GM11168 (cell line): ENCODE data around the gene SUPT3H.
"Not testable (repeated sequence)": the region's sequence is repeated elsewhere in the genome, so short reads cannot be mapped to it uniquely, and the experiment has no call there.

Experiments used
- in situ Hi-C: fragments of 300-500 bp; cut with MboI; formaldehyde crosslinking; loops from one replicate; pipeline ENCODE4 v1.12.0; 2022; ENCODE audit warnings: low sequenced_read_pairs; ENCODE audit not compliant: unreplicated experiment

The SUPT3H gene

DNA sequence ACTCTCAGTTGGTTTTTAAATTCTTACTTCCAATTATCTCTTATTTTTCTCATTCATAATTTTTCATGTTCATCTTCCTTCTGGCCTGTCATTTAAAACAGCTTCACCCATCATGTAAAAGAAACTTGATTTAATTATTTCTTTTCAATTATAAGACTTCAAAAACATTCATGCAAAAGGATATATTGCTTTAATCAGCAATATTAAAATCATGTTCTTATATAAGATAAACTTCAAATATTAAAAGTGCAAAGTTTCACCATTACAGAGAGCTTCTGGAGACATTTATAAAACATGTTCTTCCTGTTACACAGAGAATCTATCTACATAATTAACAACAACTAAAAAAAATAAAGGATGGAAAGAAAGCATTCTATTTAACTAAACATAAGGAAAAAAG lies 446.3 kb downstream of the SUPT3H start:
- in situ Hi-C loops: no loop called here

DNA sequence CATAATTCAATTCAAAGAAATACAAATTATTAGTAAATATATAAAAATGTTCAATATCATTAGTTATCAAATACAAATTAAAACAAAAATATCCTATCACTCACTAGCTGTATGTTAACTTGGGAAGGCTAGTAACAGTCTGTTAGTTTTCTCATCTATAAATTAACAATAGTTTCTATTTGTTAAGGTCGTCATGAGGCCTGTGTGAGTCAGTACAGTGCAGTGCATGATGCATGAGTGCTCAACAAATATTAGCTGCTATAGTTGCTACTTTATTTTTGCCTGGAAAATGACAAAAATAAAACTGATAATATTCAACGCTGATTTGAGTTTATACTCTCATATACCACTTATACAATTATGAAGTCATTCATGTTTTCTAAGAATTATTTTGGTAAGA lies 451.2 kb downstream of the SUPT3H start:
- in situ Hi-C loops: no loop called here

DNA sequence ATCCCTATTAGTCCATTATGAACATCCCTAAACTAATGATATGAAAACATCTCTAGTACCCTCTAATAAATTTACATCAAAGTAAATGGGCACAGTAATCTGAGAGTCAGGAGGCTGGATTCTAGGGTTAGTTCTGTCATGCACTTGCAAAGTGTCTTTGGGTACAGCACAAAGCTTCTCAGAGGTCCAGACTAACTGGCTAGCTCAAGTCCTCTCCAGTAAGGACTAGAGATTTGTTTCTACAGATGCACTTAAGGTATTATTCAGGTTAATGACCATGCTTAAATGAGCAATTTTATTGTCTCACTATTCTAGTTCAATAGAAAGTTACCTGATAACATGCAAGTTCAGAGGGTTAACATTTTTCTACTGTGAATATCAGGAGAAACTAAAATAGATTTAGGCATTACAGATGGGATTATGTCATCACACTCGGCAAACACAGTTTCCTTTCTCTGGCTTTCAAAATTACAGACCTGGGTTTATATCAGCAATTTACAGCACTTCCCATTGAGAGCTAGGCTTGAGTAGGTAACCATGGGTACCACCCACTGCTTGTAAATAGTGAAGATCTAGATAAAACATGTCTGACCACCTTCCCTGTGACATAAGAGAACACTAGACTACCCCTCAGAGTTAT lies 452.5 kb downstream of the SUPT3H start:
- in situ Hi-C loops: no loop called here

DNA sequence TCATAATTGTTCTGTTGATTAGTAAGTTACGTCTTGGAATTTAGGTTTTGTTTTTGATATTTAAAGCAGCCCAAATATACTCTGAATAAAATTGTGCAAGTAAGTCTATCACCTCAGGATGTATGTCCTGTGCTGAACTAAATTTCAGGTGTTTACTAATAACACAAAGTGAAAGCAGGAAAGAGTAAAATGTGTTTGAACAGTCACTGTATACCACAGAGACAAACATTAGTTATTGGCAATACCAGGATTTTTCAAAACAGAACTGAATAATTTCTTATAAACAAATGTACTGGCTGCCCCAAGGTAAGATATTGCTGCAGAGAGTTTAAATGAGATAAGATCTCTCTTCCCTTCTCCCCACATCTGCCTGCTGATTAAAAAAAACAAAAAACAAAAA lies 454.3 kb downstream of the SUPT3H start:
- in situ Hi-C loops: no loop called here

DNA sequence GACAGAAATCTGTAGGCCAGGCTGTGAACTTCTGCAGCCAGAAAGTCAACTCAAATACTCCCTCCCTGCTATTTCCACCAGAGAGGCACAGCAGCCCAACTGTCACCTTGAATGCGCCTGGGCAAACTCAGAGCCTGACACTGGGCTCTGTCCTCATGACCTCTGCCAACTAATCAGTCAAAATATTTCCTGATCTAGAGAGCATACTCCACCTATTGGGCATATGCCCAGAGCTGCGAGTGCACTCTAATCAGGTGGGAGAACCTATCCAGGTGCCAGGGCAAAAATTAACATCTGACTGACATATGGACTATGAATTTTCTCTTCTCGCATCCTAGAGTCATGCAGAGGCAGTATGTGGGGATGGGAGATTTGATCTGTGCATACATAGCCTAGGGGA lies 455.9 kb downstream of the SUPT3H start:
- in situ Hi-C loops: no loop called here

DNA sequence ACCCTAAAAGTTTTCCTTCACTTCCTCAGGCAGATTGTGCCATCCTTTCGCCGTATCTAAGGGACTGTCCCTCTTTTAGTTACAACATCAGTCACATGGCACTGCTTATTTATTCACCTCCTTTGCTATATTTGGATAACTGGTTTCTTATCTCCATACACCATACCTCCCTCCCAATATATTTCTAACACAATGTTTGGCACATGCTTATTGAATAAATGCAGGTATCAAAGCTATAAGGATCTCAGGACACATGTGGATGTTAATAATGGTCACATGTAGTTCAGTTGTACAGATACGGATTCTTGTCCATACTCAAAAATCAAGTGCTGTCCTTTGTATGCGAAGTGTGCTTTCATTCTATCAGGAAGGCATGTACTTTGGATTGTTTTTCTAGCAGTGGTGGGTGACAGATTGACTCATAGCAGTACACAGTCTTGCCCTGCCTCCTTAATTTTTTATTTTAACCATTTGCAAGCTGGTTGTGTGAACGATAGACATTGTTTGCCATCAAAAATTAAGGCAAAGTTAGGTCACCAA lies 456.7 kb downstream of the SUPT3H start:
- in situ Hi-C loops: no loop called here

DNA sequence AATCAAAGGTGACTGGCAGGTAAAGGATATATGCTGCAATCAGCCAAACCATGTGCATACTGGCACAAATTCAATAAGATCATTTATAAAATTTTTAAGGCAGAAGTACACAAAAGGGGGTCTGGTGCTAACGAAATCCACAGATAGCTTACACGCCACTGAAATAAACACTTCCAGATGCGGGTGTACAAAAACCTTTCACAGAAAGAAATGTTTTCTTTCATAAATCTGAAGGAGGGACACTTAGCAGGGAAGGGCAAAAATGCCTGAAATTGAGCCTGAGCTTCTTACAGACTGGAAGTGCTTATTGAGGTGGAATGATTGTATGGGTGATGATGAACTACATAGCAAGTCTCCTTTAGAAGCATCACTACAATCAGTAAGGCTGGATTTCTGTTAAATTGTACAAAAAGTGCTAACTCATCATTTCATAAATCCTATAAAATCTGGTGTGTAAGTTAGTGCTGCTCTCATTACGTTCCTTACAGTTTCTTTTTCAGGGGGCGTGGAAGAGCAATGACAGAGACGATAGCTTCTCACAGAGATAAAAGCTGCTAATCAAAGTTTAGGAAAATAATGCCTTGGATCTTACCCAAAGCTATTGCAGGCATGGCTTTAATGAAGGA lies 458.9 kb downstream of the SUPT3H start:
- in situ Hi-C loops: no loop called here

DNA sequence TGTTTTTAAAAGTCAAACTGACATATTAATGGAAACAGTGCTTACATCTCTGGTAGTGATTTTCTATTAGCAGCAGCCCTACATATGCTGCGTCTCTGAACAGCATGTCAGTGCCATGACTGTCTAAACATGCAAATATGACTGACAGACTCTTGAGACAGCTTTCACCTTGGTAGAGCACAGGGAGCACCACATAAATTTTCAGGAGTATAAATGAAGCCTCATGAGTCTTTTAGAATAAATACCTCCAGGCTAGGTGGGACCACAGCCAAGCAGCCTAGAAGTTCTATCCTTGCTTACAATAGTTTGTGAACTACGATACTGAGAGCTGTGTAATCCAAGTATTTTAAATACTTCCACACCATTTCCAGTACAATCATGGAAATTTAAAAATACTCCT lies 460.3 kb downstream of the SUPT3H start:
- in situ Hi-C loops: no loop called here

DNA sequence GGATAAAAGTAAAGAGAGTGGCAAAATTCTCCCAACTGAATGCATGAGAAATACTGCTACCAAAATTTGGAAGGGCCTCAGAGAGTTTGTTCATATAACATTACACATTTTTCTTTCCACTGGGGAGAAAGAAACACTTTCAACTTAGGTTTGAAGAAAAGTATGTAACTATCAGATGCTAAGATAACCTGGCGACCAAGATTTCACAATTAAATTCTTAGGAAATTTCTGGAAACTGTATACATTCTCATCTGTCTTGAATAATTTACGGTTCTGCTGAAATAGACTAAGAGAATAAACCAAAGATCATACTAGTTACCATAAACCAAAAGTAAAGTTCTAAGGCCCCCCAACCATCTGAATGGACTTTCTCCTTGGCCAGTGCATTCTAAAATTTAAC lies 462.6 kb downstream of the SUPT3H start:
- in situ Hi-C loops: no loop called here

DNA sequence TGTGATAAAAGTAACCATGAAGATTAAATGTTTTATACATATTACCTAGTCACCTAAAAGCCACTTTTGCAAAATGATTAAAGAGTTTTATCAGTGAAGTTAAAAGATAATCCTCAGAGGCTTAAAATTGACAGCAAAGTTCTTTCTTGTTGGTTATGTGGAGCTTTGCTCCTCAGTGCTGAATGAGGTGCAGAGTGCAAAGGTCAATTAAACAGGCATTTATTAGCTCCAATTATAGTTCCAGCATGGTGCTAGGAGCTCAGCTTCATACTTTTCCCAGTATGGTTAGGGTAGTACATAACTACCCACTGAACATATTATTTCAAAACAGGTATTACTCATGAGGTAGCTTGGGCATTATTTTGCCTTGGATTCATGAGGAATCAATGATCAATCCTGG lies 463.6 kb downstream of the SUPT3H start:
- in situ Hi-C loops: no loop called here

DNA sequence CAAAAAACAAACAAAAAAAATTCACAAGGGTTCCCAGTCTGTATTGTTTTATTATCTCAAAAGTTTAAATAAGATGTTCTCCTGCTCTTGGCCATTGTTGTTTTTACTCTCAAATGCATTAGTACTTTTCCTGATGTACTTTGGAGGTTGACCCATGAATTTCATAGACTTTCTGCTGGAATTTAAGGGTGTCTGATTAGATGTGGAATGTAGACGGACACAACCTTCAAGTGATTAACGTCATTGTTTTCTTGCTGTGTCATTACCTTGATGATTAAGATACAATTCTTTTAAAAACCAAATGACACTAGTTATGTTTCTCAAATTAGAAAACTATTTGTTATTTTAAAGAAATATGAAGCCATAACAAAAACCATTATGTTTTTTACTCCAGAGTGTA lies 471.0 kb downstream of the SUPT3H start:
- in situ Hi-C loops: no loop called here

DNA sequence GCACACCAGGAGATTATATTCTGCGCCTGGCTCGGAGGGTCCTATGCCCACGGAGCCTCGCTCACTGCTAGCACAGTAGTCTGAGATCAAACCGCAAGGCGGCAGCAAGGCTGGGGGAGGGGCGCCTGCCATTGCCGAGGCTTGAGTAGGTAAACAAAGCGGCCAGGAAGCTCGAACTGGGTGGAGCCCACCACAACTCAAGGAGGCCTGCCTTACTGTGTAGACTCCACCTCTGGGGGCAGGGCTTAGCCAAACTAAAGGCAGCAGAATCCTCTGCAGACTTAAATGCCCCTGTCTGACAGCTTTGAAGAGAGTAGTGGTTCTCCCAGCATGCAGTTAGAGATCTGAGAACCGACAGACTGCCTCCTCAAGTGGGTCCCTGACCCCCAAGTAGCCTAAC lies 477.4 kb downstream of the SUPT3H start:
- in situ Hi-C loops: not testable (repeated sequence)

DNA sequence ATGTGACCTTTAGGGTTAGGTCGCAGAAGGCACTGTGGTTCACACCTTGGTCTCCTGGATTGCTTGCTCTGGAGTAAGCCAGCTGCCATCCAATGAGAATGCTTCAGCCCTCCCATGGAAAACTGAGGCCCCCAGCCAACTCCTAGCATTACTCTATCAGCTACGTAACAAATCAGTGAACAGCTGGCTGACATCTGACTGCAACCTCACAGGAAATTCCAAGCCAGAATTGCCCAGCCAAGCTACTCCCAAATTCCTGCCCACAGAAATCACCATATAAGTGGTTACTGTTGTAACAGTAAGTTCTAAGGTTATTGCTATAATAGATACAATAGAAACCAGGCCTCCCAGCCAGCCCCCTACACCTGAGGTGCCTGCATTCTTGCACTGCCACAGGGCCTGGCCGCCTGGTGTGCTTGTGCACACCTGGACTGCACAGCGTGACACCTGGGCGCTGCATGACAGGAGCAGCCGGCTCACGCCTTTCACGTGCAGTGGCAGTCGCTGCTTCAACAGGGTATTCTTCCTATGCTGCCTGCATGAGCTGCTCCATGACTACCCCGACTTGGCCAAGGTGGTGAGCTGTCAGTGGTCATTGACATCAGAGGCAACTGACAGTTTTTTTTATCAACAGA lies 479.3 kb downstream of the SUPT3H start:
- in situ Hi-C loops: no loop called here

DNA sequence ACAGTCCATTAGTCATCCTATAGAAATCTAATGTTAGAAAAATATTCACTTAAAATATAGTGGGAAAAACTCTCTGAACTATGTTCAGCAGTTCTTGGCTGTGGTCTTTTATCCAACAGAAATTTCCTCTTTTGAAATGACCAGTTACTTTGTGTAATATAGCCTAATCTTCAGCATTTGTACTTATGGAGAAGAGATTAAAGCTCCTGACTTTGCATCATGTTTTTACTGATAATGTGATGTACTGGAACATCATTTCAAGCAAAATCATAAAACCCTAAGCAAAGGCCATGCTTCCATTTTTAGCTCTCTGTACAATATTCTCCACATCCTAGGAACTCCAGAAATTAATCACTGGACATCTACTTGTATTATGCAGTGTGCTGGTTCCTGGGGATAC lies 480.4 kb downstream of the SUPT3H start:
- in situ Hi-C loops: no loop called here

DNA sequence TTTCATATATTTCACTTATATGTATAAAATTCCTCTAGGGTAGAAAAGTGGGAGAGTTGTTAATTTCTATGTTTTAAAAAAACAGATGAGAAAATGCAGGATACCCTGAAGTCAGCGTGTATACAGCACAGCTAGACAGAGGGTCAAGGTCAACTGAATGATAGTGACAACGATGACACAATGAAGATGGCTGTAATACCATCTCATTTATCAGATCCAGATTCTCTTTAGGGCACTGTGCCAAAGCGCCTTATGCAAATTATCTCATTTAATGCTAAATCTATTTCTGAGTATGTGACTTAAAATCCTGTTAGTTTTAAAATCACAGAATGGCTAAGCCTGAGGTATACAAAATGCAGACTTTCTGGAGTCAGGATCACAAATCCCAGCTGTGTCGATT lies 481.0 kb downstream of the SUPT3H start:
- in situ Hi-C loops: no loop called here

DNA sequence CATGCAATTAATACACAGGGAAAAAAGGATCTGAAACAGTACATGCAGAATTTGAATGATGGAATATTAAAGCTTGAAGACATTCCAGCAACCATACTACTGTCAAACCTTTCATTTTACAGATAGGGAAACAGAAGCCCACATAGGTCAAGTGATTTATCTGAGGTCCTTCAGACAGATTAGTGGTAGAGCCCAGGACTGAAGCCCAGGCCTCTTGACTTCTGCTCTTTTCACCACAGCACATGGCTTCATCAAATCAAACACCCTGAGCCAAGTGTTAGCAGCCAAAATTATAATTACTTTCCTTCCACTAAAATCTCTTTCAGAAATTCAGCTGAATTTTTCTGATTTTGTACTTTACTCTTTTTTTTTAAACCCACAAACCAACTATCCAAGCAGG lies 485.2 kb downstream of the SUPT3H start:
- in situ Hi-C loops: no loop called here

DNA sequence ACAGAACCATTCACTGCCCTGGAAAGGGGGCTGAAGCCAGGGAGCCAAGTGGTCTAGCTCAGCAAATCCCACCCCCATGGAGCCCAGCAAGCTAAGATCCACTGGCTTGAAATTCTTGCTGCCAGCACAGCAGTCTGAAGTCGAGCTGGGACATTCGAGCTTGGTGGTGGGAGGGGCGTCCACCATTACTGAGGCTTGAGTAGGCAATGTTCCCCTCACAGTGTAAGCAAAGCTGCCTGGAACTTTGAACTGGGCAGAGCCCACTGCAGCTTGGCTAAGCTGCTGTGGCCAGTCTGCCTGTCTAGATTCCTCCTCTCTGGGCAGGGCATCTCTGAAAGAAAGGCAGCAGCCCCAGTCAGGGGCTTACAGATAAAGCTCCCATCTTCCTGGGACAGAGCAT lies 498.7 kb downstream of the SUPT3H start:
- in situ Hi-C loops: not testable (repeated sequence)

DNA sequence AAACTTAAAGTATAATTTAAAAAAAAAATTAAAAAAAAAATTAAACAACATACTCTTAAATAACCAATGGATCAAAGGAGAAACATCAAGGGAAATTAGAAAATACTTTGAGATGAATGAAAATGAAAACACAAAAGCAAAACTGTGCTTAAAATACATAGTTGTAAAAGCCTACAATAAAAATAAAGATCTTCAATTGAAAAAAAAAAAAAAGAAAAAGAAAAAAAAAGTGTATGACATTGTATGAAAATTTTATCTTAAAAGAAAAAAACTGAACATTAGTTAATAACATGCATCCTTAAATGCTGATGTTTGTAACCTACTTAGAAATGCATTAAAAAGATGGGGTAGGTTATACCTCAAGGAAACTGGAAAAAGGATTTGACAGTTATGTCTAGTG lies 501.1 kb downstream of the SUPT3H start:
- in situ Hi-C loops: not testable (repeated sequence)

DNA sequence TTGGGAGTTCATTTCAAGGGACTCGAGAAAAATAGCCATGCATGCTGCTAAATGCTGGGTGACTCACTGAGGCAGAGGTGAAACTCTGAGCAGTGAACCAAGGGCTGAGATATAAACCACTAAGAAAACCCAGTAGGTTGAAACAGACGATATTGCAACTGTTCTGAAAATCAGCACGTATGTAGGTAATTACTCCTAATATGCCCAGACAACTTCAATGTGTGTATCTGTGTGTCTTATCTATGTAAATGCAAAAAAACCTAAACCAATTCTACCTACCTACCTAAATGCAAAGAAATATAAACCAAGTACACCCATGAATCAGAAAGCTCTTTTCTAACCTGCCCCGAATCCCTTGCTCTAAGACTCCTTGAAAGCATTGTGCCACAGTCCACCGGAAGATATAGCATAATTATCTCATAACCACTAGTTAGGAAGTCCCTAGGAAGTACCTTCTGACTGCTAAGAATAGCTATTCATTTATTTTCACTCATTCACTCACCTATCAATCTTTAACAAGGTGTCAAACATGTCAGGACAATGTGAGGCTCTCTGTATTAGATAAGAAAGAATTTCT lies 508.3 kb downstream of the SUPT3H start:
- in situ Hi-C loops: no loop called here

DNA sequence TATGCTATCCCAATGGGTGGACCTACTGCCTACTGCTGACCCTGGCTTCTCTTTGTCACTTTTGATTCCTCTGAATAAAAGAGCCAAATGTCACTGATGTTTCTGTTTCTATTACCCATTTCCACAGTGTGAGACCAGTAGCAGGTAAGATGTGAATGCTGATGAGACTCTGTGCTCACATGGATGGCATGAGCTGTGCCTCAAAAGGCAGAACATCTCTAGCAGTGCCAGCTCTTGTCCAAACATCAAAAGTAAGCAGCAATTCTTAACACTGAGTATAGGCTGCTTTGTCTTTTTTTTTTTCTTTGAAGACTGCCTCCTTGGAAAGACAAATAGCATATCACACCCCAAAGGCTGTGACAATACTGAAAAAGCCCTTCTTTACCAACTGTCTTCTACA lies 508.8 kb downstream of the SUPT3H start:
- in situ Hi-C loops: no loop called here

DNA sequence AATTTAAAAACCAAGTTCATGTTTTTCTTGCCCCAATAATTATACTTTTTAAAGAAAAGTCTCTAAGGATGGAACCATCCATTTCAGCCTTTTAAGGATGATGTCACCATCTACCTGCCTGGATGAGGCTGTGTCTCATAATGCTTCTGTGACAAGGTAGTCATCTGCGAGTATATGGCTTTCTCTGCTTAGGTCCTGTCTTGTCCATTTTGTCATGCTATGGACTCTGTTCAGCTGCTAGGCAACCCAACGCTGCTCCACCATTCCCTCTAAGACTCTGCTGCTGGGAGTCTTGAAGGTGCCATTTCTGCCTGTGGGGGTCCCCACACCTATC lies 509.4 kb downstream of the SUPT3H start:
- in situ Hi-C loops: no loop called here
